ENCODE results near the gene CXXC4.

CXXC4 gene

GRCh38 chr4:104420766-104421165, 73.9 kb downstream of the CXXC4 start:
- no peak for DNase-seq (ENCODE audit: low read depth in 2 of 2)

Measured in stimulated activated CD4-positive, alpha-beta T cell treated with anti-CD3 and anti-CD28 coated beads, Interleukin-4, amount 100 ng/mL, for 48 hours (primary cell).